C4-2B (cell line): ENCODE results near the gene ZNF142.

ENCODE experiments used
- CTCF ChIP-seq: fragments of 450-650 bp; conservative IDR thresholded peaks from 2 replicates; pipeline ENCODE4 v1.5.1; 2017; ENCODE audit warnings: mild to moderate bottlenecking
- ZFX ChIP-seq: fragments of 450-650 bp; IDR thresholded peaks from 2 replicates; pipeline ENCODE4 v1.6.1; 2017

DNA sequence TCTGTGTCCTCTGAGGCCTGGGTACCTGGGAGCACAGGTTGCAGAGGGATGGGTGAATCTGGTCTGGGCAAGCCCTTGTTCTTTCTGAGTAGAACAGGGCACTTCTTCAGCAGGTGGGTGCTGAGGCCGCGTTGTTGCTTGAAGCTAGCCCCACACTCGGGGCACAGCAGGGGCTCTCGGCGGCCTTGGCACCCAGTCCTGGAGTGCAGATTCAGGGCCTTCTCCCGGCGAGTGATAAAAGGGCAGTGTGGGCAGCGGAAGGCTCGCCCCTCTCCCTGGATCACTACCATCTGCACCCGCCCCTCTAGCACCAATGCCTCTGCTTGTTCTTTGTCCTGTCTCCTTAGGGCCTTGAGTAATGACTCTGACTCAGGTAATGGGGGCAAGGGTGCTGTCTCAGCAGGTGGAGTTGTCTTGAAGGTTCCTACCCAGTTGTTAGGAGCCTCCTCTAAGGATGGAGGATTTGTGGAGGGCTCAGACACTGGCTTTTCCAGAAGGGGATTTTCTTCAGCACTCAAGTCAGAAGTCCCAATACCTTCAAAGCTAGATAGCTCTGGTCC, 15.6 kb downstream of the ZNF142 start:
- TF ChIP-seq CTCF (no peak), ZFX (no peak)
